HL-60 (cell line): Measurements from ENCODE around the gene FRMD5.

Source experiments
- DNase-seq, 2 experiments: peaks; one replicate each; pipeline ENCODE4 v3.0.0-alpha.2; 2010 to 2020; ENCODE audit warnings: low read depth in 1 of 2, low spot score in 1 of 2
- H3K27ac ChIP-seq: fragments of 250-450 bp; sonication (Bioruptor Pico); replicated peaks from 2 replicates; pipeline ENCODE4 v1.5.1; 2020; ENCODE audit warnings: mild to moderate bottlenecking, moderate library complexity
- H3K27me3 ChIP-seq: fragments of 250-450 bp; sonication (Bioruptor Pico); 2 replicates; pipeline ENCODE4 v1.5.1; 2021; ENCODE audit warnings: mild to moderate bottlenecking, moderate library complexity; ENCODE audit not compliant: insufficient read depth, poor library complexity, severe bottlenecking
- H3K4me3 ChIP-seq: replicated peaks from 2 replicates; pipeline ENCODE4 v1.5.1; 2011; ENCODE audit warnings: mild to moderate bottlenecking, control low read depth, low read length; ENCODE audit not compliant: insufficient read depth
- GABPA ChIP-seq: IDR thresholded peaks from 2 replicates; pipeline ENCODE4 v1.6.1; 2012; ENCODE audit warnings: low read depth
- POLR2AphosphoS5 ChIP-seq: IDR thresholded peaks from 2 replicates; pipeline ENCODE4 v1.6.1; 2012; ENCODE audit warnings: low read depth
- SPI1 ChIP-seq: IDR thresholded peaks from 2 replicates; pipeline ENCODE4 v1.6.1; 2012; ENCODE audit warnings: low read depth, mild to moderate bottlenecking, borderline replicate concordance
- TF ChIP-seq, protein P1 (sequence below): IDR thresholded peaks from 2 replicates; pipeline ENCODE4 v1.6.1; 2012; ENCODE audit warnings: low read depth; ENCODE audit not compliant: insufficient replicate concordance
- TF ChIP-seq, protein P2 (sequence below): IDR thresholded peaks from one replicate; pipeline ENCODE4 v1.5.1; 2011; ENCODE audit warnings: low read length, control low read depth, inconsistent platforms; ENCODE audit not compliant: insufficient read depth

Gene FRMD5

DNA sequence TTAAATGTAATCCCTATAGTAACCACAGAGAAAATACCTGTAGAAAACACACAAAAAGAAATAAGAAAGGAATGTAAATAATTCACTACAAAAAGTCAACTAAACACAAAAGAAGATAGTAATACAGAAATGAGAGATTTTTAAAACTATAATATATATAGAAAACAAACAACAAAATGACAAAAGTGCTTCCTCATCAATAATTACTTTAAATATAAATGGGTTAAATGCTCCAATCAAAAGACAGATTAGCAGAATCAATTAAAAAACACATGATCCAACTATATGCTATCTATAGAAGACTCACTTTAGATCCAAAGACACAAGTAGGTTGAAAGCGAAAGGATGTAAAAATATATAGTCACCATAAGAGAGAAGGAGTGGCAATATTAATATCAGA is 45.8 kb downstream of the FRMD5 start:
- Histone ChIP-seq H3K4me3 (no peak overlapping the region), H3K27ac (no peak overlapping the region), H3K27me3 (no peaks in the 10 kb centered on the region)
- TF ChIP-seq SPI1 (no peak), GABPA (no peak), POLR2AphosphoS5 (no peak)
- TF ChIP-seq, protein P1, sequence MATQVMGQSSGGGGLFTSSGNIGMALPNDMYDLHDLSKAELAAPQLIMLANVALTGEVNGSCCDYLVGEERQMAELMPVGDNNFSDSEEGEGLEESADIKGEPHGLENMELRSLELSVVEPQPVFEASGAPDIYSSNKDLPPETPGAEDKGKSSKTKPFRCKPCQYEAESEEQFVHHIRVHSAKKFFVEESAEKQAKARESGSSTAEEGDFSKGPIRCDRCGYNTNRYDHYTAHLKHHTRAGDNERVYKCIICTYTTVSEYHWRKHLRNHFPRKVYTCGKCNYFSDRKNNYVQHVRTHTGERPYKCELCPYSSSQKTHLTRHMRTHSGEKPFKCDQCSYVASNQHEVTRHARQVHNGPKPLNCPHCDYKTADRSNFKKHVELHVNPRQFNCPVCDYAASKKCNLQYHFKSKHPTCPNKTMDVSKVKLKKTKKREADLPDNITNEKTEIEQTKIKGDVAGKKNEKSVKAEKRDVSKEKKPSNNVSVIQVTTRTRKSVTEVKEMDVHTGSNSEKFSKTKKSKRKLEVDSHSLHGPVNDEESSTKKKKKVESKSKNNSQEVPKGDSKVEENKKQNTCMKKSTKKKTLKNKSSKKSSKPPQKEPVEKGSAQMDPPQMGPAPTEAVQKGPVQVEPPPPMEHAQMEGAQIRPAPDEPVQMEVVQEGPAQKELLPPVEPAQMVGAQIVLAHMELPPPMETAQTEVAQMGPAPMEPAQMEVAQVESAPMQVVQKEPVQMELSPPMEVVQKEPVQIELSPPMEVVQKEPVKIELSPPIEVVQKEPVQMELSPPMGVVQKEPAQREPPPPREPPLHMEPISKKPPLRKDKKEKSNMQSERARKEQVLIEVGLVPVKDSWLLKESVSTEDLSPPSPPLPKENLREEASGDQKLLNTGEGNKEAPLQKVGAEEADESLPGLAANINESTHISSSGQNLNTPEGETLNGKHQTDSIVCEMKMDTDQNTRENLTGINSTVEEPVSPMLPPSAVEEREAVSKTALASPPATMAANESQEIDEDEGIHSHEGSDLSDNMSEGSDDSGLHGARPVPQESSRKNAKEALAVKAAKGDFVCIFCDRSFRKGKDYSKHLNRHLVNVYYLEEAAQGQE = no peak
- TF ChIP-seq, protein P2, sequence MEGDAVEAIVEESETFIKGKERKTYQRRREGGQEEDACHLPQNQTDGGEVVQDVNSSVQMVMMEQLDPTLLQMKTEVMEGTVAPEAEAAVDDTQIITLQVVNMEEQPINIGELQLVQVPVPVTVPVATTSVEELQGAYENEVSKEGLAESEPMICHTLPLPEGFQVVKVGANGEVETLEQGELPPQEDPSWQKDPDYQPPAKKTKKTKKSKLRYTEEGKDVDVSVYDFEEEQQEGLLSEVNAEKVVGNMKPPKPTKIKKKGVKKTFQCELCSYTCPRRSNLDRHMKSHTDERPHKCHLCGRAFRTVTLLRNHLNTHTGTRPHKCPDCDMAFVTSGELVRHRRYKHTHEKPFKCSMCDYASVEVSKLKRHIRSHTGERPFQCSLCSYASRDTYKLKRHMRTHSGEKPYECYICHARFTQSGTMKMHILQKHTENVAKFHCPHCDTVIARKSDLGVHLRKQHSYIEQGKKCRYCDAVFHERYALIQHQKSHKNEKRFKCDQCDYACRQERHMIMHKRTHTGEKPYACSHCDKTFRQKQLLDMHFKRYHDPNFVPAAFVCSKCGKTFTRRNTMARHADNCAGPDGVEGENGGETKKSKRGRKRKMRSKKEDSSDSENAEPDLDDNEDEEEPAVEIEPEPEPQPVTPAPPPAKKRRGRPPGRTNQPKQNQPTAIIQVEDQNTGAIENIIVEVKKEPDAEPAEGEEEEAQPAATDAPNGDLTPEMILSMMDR = no peak
- DNase-seq = no peak

DNA sequence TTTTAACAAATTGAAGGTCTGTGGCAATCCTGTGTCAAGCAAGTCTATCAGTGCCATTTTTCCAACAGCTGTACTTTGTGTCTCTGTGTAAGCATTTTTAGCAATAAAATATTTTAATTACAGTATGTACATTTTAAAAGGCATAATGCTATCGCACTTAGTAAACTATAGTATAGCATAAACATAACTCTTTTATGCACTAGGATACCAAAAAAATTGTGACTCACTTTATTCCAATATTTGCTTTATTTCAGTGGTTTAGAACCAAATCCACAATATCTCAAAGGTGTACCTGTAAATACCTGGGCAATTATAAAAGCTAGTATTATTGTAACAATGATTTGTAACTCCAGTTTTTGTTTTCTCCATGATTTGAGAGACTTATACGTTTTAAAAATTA is 46.5 kb downstream of the FRMD5 start:
- Histone ChIP-seq H3K4me3 (no peak overlapping the region), H3K27ac (no peak overlapping the region), H3K27me3 (no peaks in the 10 kb centered on the region)
- DNase-seq = no peak
- TF ChIP-seq, protein P2 = no peak
- TF ChIP-seq SPI1 = no peak
- no peak for TF ChIP-seq POLR2AphosphoS5
- TF ChIP-seq, protein P1 = no peak

DNA sequence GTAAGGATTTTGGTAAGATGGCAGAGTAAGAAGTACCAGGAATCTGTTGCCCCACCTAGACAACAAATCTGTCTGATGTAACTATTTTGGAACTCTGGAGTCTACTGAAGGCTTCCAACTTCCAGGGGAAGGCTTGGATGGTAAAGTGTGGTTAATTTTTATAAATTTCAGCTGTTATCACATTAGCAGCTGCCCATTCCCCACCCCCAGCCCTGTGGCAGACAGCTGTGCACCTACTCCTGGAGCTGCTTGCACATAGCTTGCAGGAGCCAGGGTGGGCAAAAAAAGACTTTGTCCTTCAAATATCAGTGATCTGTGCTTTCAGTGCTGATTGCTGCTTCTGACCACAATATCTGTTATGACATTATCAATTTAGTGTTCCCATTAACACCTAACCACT is 47.4 kb downstream of the FRMD5 start:
- no peak overlapping the region for H3K4me3 ChIP-seq
- DNase-seq = no peak
- TF ChIP-seq, protein P2 = no peak
- TF ChIP-seq GABPA (no peak), POLR2AphosphoS5 (no peak), SPI1 (no peak)
- TF ChIP-seq, protein P1 = no peak
- no peak overlapping the region for H3K27ac ChIP-seq
- no peaks in the 10 kb centered on the region for H3K27me3 ChIP-seq
